HG02943 (cell line): ENCODE results near the gene FBP1.
"Not testable (repeated sequence)": the region's sequence is repeated elsewhere in the genome, so short reads cannot be mapped to it uniquely, and the experiment has no call there.

Source experiments
- ATAC-seq: cut with Tn5 transposase; IDR thresholded peaks from one replicate; pipeline ENCODE4 v1.9.1; 2021; ENCODE audit warnings: mild to moderate bottlenecking, low read depth, moderate library complexity; ENCODE audit not compliant: unreplicated experiment

FBP1 gene

DNA sequence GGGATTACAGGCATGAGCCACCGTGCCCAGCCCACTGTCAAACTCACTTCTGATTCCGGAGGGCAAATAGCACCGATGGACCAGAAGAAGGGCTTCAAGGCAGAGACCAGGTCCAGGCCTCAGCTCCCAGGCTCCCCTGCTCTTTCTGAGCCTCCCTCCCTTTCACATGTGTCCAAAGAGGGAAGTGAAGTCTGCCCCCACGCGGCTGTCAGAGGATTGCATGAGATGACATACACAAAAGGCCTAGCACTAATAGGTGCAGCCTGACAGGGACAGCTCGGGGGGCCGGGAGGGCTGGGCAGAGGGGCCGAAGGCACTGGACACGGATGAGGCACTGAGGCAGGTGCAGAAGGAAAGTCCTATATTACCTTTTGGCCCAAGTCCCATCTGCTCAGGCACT is 16.1 kb downstream of the FBP1 start:
- ATAC-seq = no peak

- no peak for ATAC-seq
Measured at GRCh38 chr9:94622087-94622800, 17.1 kb downstream of the FBP1 start.

DNA sequence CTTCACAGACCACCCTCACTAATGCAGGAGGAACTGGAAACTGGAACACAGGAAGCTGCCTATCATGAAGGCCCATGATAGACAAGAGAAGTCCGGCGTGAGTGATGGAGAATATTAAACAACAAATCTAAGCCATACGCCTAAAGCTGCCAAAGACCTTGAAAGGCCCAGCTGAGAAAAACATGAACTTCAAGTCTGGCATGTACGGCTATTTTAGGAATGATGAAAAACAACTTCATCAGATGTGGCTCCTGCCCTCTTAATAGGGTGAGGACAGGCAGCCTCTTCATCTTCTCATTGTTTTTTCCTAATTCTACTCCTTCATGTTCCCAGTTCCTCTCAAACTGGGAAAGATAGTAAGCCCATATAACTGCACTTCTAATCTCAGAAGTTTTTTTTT is 20.3 kb downstream of the FBP1 start:
- no peak for ATAC-seq

- ATAC-seq = no peak
Measured at GRCh38 chr9:94613003-94613402, 26.3 kb downstream of the FBP1 start.

DNA sequence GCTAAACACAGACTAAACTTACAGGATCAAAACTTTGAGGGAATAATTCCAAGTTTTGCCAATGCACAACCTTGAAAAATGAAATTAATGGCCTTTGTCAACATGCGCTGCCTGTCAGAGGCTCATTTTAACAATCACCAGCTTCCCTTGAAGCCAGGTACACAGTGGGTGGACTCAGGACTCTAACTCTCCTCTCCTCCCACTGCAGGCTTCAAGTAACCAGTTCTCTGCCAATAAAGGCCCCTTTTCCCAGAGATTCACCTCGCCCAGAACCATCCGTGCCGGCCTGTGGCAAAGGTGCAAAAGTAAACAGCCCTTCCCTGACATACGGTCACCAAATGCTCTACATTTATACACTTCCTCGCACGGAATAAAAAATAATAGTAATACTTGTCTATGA is 27.2 kb downstream of the FBP1 start:
- ATAC-seq = no peak

DNA sequence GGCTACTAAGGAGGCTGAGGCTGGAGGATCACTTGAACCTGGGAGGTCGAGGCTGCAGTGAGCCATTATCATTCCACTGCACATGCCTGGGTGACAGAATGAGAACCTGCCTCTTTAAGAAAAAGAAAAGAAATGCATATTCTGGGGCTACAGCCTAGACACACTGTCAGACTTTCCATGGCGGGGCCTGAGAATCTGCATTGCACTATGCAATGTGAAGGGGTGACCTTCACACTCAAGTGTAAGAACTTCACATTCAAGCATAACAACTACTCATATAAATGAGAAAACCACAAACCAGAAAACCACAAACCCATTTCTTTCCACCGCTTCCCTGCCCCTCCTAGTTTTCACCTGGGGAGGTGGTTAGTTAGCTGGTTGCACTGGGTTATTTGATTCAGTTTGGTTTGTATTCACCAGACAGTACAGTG is 27.7 kb downstream of the FBP1 start:
- ATAC-seq = no peak

DNA sequence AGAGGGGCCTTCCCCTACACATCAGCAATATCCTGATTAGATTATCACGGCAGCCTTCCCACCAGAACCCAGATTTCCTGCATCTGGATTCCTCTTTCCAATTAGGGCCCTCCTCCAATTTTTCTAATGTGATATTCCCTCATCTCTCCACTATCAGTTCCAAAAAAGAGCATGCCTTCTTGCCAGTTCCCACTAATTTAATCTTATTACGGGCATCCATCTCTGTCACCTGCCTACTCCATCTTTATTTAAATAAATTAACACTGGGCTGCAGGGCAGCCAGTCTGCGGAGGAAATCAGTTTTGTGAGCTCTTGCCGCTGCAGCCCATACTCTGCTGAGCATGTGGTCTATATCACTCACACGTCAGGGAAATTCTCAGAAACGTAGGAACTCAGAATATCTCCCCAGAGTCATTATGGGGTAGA is 29.1 kb downstream of the FBP1 start:
- no peak for ATAC-seq

- no peak for ATAC-seq
Measured at GRCh38 chr9:94607423-94607691, 32.0 kb downstream of the FBP1 start.

GRCh38 chr9:94606646-94607422 is 32.5 kb downstream of the FBP1 start:
- ATAC-seq = no peak

DNA sequence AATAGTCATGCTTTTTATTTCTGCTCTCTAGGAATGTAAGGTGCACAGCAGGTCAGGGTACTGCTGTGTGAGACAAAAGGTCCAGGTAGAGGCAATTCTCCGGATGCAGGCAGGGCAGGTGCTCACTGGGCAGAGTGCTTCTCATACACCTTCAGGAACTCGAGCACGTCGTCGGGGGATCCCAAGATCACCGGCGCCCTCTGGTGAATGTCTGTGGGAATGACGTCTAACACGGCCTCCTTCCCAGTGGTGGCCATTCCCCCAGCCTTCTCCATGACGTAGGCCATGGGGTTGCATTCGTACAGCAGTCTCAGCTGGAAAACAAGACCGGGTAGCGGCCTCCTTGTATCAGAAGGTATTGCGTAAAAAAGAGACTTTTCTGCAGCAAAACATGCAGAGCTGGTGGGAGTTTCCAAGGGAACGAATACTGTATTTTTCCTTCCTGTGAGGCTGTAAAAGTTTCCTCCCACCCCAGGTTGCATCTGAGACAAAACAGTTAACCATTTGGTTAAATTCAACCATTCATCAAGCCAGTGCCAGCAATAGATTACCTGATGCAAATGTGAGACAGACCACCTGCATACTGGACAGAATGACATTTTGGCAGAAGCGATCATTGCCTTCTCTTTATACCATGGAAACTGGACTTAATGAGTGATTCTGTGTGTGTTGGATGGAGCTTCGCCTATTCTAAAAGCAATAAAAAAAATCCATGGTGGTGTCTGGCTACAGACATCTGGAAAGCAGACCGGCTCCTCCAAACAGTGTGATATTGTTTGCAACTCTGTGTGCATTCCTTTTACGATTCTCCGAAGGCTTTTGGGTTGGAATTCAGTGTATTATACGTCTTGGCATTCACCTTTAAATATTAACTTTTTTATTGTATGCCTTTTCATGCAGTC is 35.8 kb downstream of the FBP1 start:
- ATAC-seq = no peak

DNA sequence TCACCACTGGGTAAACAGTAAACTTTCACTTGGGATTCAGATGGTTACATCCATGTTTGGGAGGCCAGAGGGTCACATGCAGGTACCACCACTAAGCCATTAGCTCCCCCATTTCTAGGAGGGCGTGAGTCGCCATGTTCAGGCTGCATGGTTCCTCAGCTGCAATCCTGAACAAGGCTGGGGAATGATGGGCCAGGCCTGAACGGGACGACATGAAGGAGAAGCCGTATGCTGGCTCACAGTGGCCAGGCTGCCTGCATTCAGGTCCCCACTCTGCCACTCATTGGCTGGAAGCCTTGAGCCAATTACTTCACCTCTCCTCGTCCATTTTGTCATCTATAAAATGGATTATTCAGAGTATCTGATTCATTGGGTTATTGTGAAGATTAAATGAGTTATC is 36.7 kb downstream of the FBP1 start:
- no peak for ATAC-seq

DNA sequence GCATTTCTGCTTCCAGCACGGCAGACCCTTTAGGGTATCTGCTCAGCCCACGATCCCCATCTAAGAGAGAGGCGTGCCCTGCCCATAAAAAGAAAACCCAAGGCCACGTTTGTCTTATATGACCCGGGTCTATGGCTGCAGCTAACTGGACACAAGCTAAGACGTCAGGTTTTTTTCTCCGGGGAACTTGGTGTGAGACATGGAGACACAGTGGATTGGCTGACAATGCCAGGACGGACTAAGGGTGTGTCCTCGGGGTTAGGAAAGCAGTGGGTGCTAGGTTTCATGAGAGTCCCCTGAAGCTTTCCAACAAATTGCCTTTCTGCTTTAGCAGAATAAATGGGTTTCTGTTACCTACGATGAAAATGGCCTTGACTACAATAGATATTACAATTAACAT is 38.6 kb downstream of the FBP1 start:
- no peak for ATAC-seq

DNA sequence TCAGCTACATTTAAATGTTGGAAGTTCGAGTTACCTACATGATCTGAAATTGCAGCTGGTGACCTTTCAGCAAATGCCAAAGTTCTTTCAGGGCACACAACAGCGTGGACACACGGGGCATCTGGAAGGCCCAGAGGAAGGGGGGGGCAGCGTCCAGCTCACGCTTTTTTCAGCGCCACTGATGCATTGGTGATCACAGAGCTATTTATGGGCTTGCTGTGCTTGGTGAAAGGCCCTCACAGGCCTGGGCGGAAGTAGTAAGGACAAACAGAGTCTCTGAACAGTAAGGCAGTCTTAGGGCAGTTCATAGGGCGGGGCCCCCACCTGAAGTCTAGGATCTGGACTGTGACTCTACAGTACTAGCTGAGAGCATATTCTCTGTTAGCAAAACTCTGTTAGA is 39.1 kb downstream of the FBP1 start:
- ATAC-seq = no peak

DNA sequence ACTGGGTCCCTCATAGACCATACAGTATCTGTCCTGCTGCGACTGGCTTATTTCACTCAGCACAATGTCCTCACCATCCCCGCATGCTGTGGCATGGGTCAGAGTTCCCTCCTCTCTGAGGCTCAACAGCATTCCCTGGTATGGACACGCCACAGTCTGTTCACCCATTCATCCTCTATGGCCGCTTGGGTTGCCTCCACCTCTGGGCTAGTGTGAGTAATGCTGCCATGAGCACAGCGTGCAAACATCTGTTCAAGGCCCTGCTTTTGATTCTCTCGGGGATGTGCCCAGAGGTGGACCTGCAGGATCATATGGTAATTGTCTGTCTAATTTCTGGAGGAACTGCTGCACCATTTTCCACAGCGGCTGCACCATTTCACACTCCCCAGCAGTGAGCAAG is 40.2 kb downstream of the FBP1 start:
- ATAC-seq = no peak

DNA sequence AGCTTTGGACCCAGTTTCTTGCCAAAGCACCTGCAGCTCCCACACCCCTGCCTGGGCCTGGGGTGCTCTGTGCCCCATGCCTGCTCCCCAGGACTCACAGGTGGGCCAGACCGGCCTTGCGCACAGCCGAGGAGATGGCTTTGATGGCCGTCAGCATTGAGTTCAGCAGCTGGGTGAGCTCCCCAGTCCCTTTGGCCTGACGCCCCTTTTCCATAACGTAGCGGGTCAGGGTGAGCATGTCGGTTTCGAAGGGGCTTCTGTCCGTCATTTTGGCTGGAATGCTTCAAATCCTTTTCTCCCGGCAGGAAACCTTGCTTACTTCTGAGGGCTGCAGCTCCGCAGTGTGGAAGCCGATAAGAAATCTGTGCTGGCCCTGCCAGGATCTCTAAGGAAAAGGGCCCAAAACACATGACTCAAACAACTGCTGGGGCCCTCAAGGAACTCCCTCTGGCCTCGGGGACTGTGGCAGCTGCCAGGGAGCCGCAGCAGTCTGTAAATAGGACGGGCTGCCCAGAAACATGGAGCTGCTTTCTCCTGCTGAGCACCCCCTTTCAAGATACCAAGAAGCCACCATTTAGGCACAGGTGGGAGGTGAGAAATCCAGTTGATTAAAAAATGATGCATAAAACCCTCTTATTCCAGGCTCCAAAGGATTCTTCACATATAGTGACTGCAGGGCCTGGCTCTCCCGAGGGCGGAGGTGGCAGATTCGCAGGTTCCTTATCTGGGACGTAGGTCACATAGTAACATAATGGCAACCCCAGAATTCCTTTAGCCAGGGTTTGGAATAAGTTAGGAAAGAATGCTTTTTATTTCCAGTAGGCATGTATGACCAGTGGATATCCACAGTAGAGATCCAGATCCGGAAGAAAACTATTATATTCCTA is 45.6 kb downstream of the FBP1 start, which contains the start of gene FBP2:
Gene FBP2 (minus strand): TSS at position 366 of the 887 bp plus-strand sequence. CDS start 98 bp downstream, at position 268.
- ATAC-seq = no peak

DNA sequence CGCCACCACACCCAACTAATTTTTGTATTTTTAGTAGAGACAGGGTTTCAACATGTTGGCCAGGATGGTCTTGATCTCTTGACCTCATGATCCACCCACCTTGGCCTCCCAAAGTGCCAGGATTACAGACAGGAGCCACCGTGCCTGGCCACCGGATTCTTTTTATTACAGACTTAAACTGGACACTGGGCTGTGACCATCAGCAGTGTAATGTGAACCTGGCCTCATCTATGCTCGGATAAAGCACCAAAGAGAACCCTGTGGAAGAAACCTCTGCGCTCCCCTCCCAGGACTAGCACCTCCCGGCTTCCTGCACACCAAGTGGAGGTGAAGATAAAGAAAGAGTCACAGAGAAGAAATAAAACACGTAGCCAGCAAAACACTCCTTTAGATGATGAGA is 46.6 kb downstream of the FBP1 start:
- not testable (repeated sequence) for ATAC-seq

GRCh38 chr9:94591876-94592275 is 47.4 kb downstream of the FBP1 start:
- ATAC-seq = no peak

- not testable (repeated sequence) for ATAC-seq
Measured at GRCh38 chr9:94591046-94591545, 48.2 kb downstream of the FBP1 start.

DNA sequence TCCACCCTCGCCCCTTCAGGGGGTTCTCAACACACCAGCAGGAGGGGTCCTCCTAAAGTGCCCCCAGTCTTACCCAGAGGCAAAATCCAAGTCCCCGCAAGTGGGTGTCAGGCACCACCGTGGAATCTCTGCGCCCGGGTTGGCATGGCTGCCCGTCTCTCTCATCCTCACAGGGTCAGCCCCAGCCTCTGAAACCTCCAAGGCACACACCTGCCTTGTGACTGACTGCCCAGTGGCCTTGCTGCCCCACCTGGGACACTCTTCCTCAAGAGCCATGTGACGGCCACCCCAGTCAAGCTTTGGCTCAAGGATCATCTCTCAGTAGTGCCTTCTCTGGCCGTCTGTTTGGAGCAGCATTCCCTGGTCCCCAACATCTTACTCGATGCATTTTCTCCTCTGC is 50.6 kb downstream of the FBP1 start:
- ATAC-seq = no peak

GRCh38 chr9:94586814-94587213 is 52.5 kb downstream of the FBP1 start:
- no peak for ATAC-seq
